K562 (cell line): Measurements from ENCODE around the gene KCTD16. TPM values are rescaled to one million over a fixed set of nuclear protein-coding genes. Genes with fewer than 3 reads are reported as not detected.

Experiments used
- ATAC-seq: fragments of 200-7000 bp; cut with Tn5 transposase; 3 replicates; pipeline ENCODE4 v1.9.1; 2020; ENCODE audit warnings: moderate library complexity
- BruUV-seq: library from RNA; stranded (reverse); fragments of 400-500 nt; replicated peaks from 2 replicates; lab custom pipeline; 2021; lab: Mats Ljungman, UMichigan
- CTCF ChIA-PET: fragments of 300-600 bp; formaldehyde crosslinking; extraction: SDS; loops from one replicate; lab custom pipeline; 2021; ENCODE audit warnings: low intra/inter-chr PET ratio; lab: Yijun Ruan, JAX
- POLR2A ChIA-PET: fragments of 300-600, 350-650 bp; sonication (Branson Sonifier 250); formaldehyde crosslinking; extraction: SDS; loops from one replicate; lab custom pipeline; 2021; ENCODE audit warnings: antibody characterized with exemption, inconsistent platforms; lab: Yijun Ruan, JAX
- DNase-seq, 4 experiments: peaks; one replicate each; pipeline versions ENCODE4 v3.0.0 to v3.0.0-alpha.2; 2011 to 2018; ENCODE audit warnings: low spot score in 3 of 4, mixed read lengths in 3 of 4; ENCODE audit errors: extremely low read depth in 1 of 4
- FAIRE-seq: peaks from 2 replicates; lab custom pipeline; 2011; peaks lifted over from hg19 to GRCh38; lab: Jason Lieb, UNC
- H2AFZ ChIP-seq: 2 replicates; pipeline ENCODE4 v1.6.0; 2011; ENCODE audit warnings: low read depth, low read length, control low read depth, inconsistent platforms
- H3K27ac ChIP-seq: fragments of 200-600 bp; 3 replicates; pipeline ENCODE4 v1.8.0; 2011; ENCODE audit warnings: low read depth, mild to moderate bottlenecking, control low read depth, inconsistent platforms, low read length, moderate library complexity, mixed read lengths; ENCODE audit errors: extremely low read depth
- H3K27me3 ChIP-seq, 2 experiments: fragments of 300-600 bp in 1 of 2; 2 replicates in 1 of 2; 3 replicates in 1 of 2; pipeline versions ENCODE4 v1.6.0 to v1.8.0; 2011; ENCODE audit warnings: inconsistent platforms in 2 of 2, low read length in 2 of 2, mild to moderate bottlenecking in 1 of 2, mixed read lengths in 1 of 2, moderate library complexity in 1 of 2; ENCODE audit not compliant: control insufficient read depth in 2 of 2, insufficient read depth in 2 of 2
- H3K36me3 ChIP-seq: fragments of 300-600 bp; 3 replicates; pipeline ENCODE4 v1.8.0; 2011; ENCODE audit warnings: mild to moderate bottlenecking, low read length, inconsistent platforms; ENCODE audit not compliant: control insufficient read depth, insufficient read depth
- H3K4me1 ChIP-seq, 2 experiments: fragments of 200-600 bp in 1 of 2; replicated peaks in 1 of 2; 2 replicates in 1 of 2; 3 replicates in 1 of 2; pipeline versions ENCODE4 v1.5.1 to v1.8.0; 2011; ENCODE audit warnings: inconsistent platforms in 2 of 2, low read length in 2 of 2, mild to moderate bottlenecking in 1 of 2, mixed read lengths in 1 of 2, moderate library complexity in 1 of 2; ENCODE audit not compliant: control insufficient read depth in 2 of 2, insufficient read depth in 2 of 2
- H3K4me2 ChIP-seq: 2 replicates; pipeline ENCODE4 v1.6.1; 2011; ENCODE audit warnings: low read length, control low read depth, inconsistent platforms, mixed read lengths; ENCODE audit not compliant: insufficient read depth
- H3K4me3 ChIP-seq: fragments of 200-600 bp; sonication (generic), shearing (Covaris generic); 2 replicates; pipeline ENCODE4 v1.5.1; 2016; ENCODE audit warnings: control low read depth, inconsistent platforms
- H3K79me2 ChIP-seq: fragments of 200-600 bp; 3 replicates; pipeline ENCODE4 v1.8.0; 2011; ENCODE audit warnings: low read length, inconsistent platforms; ENCODE audit not compliant: control insufficient read depth, insufficient read depth
- H3K9ac ChIP-seq, 2 experiments: 2 replicates each; pipeline versions ENCODE4 v1.6.0 to v1.6.1; 2011; ENCODE audit warnings: low read depth in 2 of 2, low read length in 2 of 2, control low read depth in 1 of 2, inconsistent platforms in 1 of 2, mild to moderate bottlenecking in 1 of 2, mixed read lengths in 1 of 2; ENCODE audit not compliant: insufficient read depth in 1 of 2
- H3K9me1 ChIP-seq: one replicate; pipeline ENCODE4 v1.6.0; 2011; ENCODE audit warnings: inconsistent platforms, mild to moderate bottlenecking, low read length, moderate library complexity; ENCODE audit not compliant: control insufficient read depth, insufficient read depth
- H3K9me3 ChIP-seq: replicated peaks from 2 replicates; pipeline ENCODE4 v1.5.1; 2011; ENCODE audit warnings: low read depth, low read length, inconsistent platforms; ENCODE audit not compliant: control insufficient read depth, insufficient read depth
- H4K20me1 ChIP-seq: replicated peaks from 2 replicates; pipeline ENCODE4 v1.6.1; 2011; ENCODE audit warnings: low read length, inconsistent platforms, mixed read lengths; ENCODE audit not compliant: control insufficient read depth, insufficient read depth
- CREB1 ChIP-seq, 2 experiments: sonication (generic) in 1 of 2; formaldehyde crosslinking in 1 of 2; IDR thresholded peaks; 2 replicates each; pipeline versions ENCODE4 v1.6.1 to v1.8.0; 2012 to 2022; ENCODE audit warnings: inconsistent platforms in 1 of 2, mild to moderate bottlenecking in 1 of 2, missing genetic modification reagents in 1 of 2, moderate library complexity in 1 of 2
- HDAC2 ChIP-seq: fragments of 450-650 bp; IDR thresholded peaks from 2 replicates; pipeline ENCODE4 v1.6.1; 2016; ENCODE audit warnings: mild to moderate bottlenecking
- ZNF165 ChIP-seq: fragments of 250-450 bp; sonication (Bioruptor Pico); IDR thresholded peaks from 2 replicates; pipeline ENCODE4 v1.4.0; 2020; ENCODE audit warnings: borderline replicate concordance
- ZNF274 ChIP-seq: IDR thresholded peaks from 2 replicates; pipeline ENCODE4 v1.6.1; 2011; ENCODE audit warnings: low read depth, mild to moderate bottlenecking, low read length, moderate library complexity, borderline replicate concordance
- WGBS: fragments of 100-300 bp; shearing (Covaris generic); methylation state at CpG from one replicate; pipeline ENCODE4 v1.1.6; 2016; ENCODE audit warnings: low coverage, mixed read lengths; ENCODE audit not compliant: insufficient coverage; ENCODE audit errors: missing lambda C conversion rate; 5-methylcytosine and 5-hydroxymethylcytosine counted together
- in situ Hi-C: fragments of 300-500 bp; cut with MboI; formaldehyde crosslinking; loops from 4 replicates; pipeline ENCODE4 v1.15.0; 2018; ENCODE audit warnings: inconsistent platforms, mixed read lengths
- intact Hi-C: fragments of 100-400 bp; cut with micrococcal nuclease; formaldehyde crosslinking; loops from 2 replicates; pipeline ENCODE4 v1.14.2; 2022
- polyA plus RNA-seq, 8 experiments: library from polyadenylated mRNA; depleted of rRNA in 4 of 8; stranded (reverse) in 5 of 8; unstranded in 3 of 8; fragments of >200 nt; fragmentation: Nextera tagmentation in 2 of 8; fragmentation: Illumina TruSeq in 1 of 8; extraction: Ambion mirVana in 2 of 8; extraction: Trizol in 1 of 8; gene quantifications; 2 replicates each; pipeline versions ENCODE4 v1.2.1 to v1.2.3, GENCODE V29; 2011 to 2014; ENCODE audit warnings: inconsistent platforms in 1 of 8, missing spikeins in 1 of 8
- total RNA-seq, 7 experiments: library from RNA; depleted of rRNA in 6 of 7; stranded (reverse); fragments of >200 nt in 6 of 7; fragmentation: Illumina TruSeq in 2 of 7; extraction: Trizol in 2 of 7; gene quantifications; 2 replicates each; pipeline versions ENCODE4 v1.2.1 to v1.2.3, GENCODE V29; 2011 to 2021; ENCODE audit warnings: low replicate concordance in 1 of 7
- TF ChIP-seq, protein P1 (sequence below): fragments of 150-350 bp; IDR thresholded peaks from 2 replicates; pipeline ENCODE4 v1.6.1; 2014; ENCODE audit warnings: low read depth, mild to moderate bottlenecking, low read length, borderline replicate concordance
- TF ChIP-seq, protein P2 (sequence below): fragments of 250-450 bp; sonication (Bioruptor Pico); IDR thresholded peaks from 2 replicates; pipeline ENCODE4 v1.8.0; 2022; ENCODE audit warnings: inconsistent platforms, mild to moderate bottlenecking, moderate library complexity, borderline replicate concordance
- TF ChIP-seq, protein P3 (sequence below): sonication (generic); formaldehyde crosslinking; IDR thresholded peaks from 2 replicates; pipeline ENCODE4 v1.9.0; 2022; ENCODE audit warnings: mild to moderate bottlenecking, missing genetic modification reagents

The KCTD16 gene
- total and polyA plus RNA-seq, 9 of the 15 experiments (the other 6 are each of a cell fraction or from before 2014, with no cell fraction given): 0.04 TPM; not detected in 8

DNA sequence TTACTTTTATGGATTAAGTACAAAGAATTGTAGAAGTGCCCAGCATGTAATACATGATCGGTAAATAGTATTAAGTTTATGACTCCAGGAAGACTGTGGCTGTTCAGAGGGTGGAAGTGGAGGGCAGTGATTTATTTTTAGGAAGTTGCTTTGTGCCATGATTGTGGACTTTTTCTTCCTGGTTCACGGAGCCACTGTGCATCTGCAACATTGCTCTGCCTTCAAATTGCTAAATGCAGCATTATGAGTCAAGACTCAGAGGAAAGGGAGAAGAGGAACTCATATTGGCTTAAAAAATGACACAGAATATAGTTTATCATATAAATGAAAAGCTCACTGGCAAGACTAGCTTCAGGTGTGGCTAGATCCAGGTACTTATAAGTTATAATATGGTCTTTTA lies 301.5 kb downstream of the KCTD16 start (continued):
- TF ChIP-seq, protein P1, sequence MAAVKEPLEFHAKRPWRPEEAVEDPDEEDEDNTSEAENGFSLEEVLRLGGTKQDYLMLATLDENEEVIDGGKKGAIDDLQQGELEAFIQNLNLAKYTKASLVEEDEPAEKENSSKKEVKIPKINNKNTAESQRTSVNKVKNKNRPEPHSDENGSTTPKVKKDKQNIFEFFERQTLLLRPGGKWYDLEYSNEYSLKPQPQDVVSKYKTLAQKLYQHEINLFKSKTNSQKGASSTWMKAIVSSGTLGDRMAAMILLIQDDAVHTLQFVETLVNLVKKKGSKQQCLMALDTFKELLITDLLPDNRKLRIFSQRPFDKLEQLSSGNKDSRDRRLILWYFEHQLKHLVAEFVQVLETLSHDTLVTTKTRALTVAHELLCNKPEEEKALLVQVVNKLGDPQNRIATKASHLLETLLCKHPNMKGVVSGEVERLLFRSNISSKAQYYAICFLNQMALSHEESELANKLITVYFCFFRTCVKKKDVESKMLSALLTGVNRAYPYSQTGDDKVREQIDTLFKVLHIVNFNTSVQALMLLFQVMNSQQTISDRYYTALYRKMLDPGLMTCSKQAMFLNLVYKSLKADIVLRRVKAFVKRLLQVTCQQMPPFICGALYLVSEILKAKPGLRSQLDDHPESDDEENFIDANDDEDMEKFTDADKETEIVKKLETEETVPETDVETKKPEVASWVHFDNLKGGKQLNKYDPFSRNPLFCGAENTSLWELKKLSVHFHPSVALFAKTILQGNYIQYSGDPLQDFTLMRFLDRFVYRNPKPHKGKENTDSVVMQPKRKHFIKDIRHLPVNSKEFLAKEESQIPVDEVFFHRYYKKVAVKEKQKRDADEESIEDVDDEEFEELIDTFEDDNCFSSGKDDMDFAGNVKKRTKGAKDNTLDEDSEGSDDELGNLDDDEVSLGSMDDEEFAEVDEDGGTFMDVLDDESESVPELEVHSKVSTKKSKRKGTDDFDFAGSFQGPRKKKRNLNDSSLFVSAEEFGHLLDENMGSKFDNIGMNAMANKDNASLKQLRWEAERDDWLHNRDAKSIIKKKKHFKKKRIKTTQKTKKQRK: no peak
- TF ChIP-seq HDAC2: no peak

DNA sequence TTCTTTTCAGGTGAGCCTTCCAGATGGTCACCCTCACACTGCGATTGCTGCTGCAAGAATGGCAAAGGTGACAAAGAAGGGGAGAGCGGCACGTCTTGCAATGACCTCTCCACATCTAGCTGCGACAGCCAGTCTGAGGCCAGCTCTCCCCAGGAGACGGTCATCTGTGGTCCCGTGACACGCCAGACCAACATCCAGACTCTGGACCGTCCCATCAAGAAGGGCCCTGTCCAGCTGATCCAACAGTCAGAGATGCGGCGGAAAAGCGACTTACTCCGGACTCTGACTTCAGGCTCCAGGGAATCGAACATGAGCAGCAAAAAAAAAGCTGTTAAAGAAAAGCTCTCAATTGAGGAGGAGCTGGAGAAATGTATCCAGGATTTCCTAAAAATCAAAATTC lies 303.0 kb downstream of the KCTD16 start:
- Histone ChIP-seq H3K9ac (no peak overlapping the region), H3K79me2 (no peaks in the 10 kb centered on the region), H3K4me2 (no peak overlapping the region), H3K9me3 (no peaks in the 10 kb centered on the region), H3K4me3 (no peak overlapping the region), H2AFZ (no peak overlapping the region), H3K27me3 (no peaks in the 10 kb centered on the region)
- DNase-seq (no peak), ATAC-seq (no peak)
- CTCF ChIA-PET: no interaction called here
- in situ Hi-C loops: no loop called here
- no peak for TF ChIP-seq ZNF165 (CRISPR knock-in tag)
- TF ChIP-seq, protein P2, sequence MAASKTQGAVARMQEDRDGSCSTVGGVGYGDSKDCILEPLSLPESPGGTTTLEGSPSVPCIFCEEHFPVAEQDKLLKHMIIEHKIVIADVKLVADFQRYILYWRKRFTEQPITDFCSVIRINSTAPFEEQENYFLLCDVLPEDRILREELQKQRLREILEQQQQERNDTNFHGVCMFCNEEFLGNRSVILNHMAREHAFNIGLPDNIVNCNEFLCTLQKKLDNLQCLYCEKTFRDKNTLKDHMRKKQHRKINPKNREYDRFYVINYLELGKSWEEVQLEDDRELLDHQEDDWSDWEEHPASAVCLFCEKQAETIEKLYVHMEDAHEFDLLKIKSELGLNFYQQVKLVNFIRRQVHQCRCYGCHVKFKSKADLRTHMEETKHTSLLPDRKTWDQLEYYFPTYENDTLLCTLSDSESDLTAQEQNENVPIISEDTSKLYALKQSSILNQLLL (CRISPR knock-in tag): no peak
- TF ChIP-seq, protein P3, sequence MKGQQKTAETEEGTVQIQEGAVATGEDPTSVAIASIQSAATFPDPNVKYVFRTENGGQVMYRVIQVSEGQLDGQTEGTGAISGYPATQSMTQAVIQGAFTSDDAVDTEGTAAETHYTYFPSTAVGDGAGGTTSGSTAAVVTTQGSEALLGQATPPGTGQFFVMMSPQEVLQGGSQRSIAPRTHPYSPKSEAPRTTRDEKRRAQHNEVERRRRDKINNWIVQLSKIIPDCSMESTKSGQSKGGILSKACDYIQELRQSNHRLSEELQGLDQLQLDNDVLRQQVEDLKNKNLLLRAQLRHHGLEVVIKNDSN: no peak
- no peak for TF ChIP-seq CREB1 (IDR thresholded peaks at IDR 0.05)
- TF ChIP-seq CREB1 (CRISPR knock-in tag; IDR thresholded peaks at IDR 0.05): no peak
- TF ChIP-seq ZNF274: no peak
- TF ChIP-seq, all 486 proteins: peak for 0
- Histone ChIP-seq H3K9me1 (no peaks in the 10 kb centered on the region), H4K20me1 (no peaks in the 10 kb centered on the region), H3K4me1 (no peaks in the 10 kb centered on the region), H3K27ac (no peak overlapping the region), H3K36me3 (no peaks in the 10 kb centered on the region)
- POLR2A ChIA-PET: interaction anchor here (0.6 kb wide), 1 partner anchor 1234 kb away, joined by 3 read pairs; no protein-coding TSS in a partner anchor
- FAIRE-seq: no peak
- intact Hi-C loops: no loop called here
- no TSS peak for BruUV-seq
- WGBS: 2% methylated on average over 11 of the region's 13 CpGs
